Activated CD4-positive, alpha-beta memory T cell treated with anti-CD3 and anti-CD28 coated beads, Interleukin-2, amount 10 ng/mL, durations not matched to agents 7 days and 5 days (primary cell): ENCODE results near the gene CNOT11. TPM values are rescaled to one million over a fixed set of nuclear protein-coding genes. Genes with fewer than 3 reads are reported as not detected.

Experiments used
- CTCF ChIA-PET: fragments of 350-600 bp; sonication (Branson Sonifier 250); formaldehyde crosslinking; loops from one replicate; lab custom pipeline; 2021; ENCODE audit warnings: antibody characterized with exemption, inconsistent platforms; lab: Charles Lee
- POLR2A ChIA-PET: fragments of 350-600 bp; sonication (Branson Sonifier 250); formaldehyde crosslinking; loops from one replicate; lab custom pipeline; 2021; ENCODE audit warnings: antibody characterized with exemption; lab: Charles Lee
- DNase-seq: peaks from one replicate; pipeline ENCODE4 v3.0.0-alpha.2; 2020
- H3K27ac Mint-ChIP-seq: one replicate; pipeline ENCODE4 v1.8.0; 2021; ENCODE audit warnings: mild to moderate bottlenecking, mixed read lengths
- H3K27me3 Mint-ChIP-seq: one replicate; pipeline ENCODE4 v1.8.0; 2021; ENCODE audit warnings: mixed read lengths
- H3K36me3 Mint-ChIP-seq: one replicate; pipeline ENCODE4 v1.8.0; 2021; ENCODE audit warnings: low read depth, mixed read lengths
- H3K4me1 Mint-ChIP-seq: one replicate; pipeline ENCODE4 v1.8.0; 2021; ENCODE audit warnings: mixed read lengths
- H3K4me3 Mint-ChIP-seq: one replicate; pipeline ENCODE4 v1.8.0; 2021; ENCODE audit warnings: mild to moderate bottlenecking, mixed read lengths
- H3K9me3 Mint-ChIP-seq: one replicate; pipeline ENCODE4 v1.8.0; 2021; ENCODE audit warnings: mixed read lengths
- total RNA-seq, 2 experiments: library from RNA; stranded (reverse); gene quantifications; one replicate each; pipeline ENCODE4 v1.2.3, GENCODE V29; 2021

Gene CNOT11
- total RNA-seq, 2 experiments from 2014 or later, result 60.3 to 65.9 TPM

DNA sequence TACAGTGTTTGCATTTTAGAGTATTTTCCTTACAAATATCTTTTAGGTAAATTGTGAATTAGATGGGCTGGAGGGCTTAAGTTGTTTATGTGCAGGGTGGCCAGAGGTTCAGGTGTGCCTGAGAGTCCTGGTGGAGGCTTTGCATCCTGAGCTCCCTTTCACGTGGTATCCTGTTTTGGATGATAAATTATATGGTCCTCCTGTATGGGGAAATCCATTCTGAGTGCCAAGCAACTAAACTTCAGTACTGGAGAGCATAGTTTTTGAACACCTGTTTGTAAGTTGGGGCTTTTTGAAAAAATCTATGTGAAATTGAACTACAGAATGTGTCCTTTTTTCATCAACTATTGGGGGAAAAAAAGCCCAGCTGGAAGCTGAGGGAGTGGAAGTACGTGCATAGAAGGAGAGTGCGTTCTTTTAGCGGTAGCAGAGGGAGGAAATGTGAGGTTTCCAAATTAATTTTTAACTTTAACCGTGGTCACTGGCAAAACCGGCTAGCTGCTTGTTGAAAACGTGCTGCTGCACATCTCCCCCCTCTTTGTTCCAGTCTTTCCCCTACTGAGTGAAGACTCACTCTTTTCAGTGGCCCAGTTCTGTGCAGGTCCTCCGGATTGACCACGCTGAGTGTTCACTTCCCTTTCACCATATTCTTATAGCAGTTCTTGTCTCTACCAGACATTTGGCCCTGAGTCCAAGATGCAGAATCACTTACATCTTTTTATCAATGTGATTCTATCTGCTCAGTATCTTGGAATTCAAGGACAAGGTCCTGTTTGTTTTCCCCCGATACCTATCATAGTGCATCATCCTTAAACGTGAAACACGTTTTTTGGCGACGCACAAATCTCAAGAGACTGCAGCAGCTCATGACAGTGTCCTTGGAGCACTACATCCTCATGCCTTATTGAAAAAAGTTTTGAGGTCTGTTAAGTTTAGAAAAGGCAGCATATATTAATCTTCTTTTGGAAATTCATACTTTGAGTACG, 15.3 kb downstream of the CNOT11 start:
- Mint-ChIP-seq H3K27ac (peak overlapping the region; percentile 65), H3K27me3 (no peaks in the 10 kb centered on the region), H3K4me1 (peaks cover 64% of the 10 kb centered on the region), H3K9me3 (no peaks in the 10 kb centered on the region), H3K4me3 (no peak overlapping the region), H3K36me3 (peaks cover 87% of the 10 kb centered on the region)
- ChIA-PET CTCF (interaction anchor here (0.9 kb wide), 1 partner anchor 14 kb away, joined by 3 read pairs; no protein-coding TSS in a partner anchor), POLR2A (interaction anchor here (0.7 to 6.2 kb wide), 4 partner anchors 15 to 196 kb away, joined by 3 to 42 read pairs (median 3); partner anchors contain the start of gene CNOT11)
- DNase-seq, result no peak

DNA sequence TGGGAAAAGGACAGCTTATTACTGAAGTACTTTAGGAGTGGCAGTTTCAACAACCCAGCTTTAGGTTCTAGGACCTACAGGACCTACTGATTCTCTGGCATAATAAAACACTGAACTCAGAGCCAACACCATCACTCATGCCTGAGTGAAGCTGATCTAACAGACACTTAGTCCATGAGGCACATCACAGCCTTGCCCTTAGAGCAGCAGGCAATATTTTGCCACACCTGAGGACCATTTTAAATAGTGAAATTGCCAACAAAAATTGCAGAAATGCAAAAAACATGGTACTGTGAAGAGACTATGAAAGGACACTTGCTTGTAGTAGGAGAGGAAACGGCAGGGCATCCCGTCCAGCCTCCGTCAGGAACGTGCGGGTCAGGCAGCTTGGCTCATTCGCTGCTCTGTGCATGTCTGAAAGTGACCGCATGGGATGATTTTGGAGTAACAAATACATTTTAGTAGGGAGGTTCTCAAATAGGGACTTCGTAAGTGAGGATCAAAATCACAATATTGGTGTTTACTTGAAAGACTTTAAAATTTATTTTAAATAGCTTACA, 18.1 kb downstream of the CNOT11 start:
- ChIA-PET CTCF (interaction anchor here (0.8 to 2.0 kb wide), 4 partner anchors 11 to 115 kb away, joined by 3 to 7 read pairs (median 4); no protein-coding TSS in a partner anchor), POLR2A (interaction anchor here (1.5 to 5.2 kb wide), 6 partner anchors 12 to 71 kb away, joined by 3 to 27 read pairs (median 6); partner anchors contain the start of genes CNOT11 and RNF149)
- H3K27me3 Mint-ChIP-seq, result no peaks in the 10 kb centered on the region
- no peak for DNase-seq
- peaks cover 78% of the 10 kb centered on the region for H3K36me3 Mint-ChIP-seq
- H3K4me1 Mint-ChIP-seq, result peaks cover 61% of the 10 kb centered on the region
- H3K27ac Mint-ChIP-seq, result no peak overlapping the region
- no peak overlapping the region for H3K4me3 Mint-ChIP-seq
- H3K9me3 Mint-ChIP-seq, result no peaks in the 10 kb centered on the region

DNA sequence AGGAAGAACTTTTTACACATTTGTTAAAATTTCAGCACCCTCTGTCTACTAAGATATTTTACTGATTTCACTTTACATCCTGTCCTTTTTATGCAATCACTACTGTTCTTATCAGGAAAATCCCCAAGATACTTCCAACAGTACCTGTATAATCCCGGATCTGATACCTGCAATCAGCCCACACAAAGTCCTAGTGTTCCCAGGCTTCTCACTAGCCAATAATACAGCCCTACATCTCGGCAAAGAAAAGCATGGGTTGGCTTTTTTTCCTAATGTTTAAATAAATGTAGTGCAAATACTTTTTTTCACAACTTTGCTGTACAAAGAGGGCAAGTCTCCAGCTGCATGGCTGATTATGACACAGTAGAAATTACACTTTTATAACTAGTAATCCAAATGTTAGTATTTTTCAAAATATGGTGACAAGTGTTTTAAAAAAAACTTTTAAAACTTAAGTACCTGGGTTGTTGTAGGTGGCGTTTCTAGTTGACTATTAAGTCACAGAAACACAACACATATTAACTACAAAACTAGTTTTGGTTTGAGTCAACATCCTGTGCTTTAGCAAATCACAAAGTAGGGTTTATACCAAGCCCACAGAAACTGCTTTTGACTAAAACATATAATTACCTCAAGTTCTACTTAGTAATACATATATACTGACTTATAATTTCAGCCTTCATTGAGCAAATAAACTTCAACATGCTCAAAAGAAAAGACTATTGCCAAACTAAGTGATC, 19.5 kb downstream of the CNOT11 start:
- DNase-seq, result no peak
- CTCF ChIA-PET, result interaction anchor here (1.0 to 2.0 kb wide), 3 partner anchors 31 to 90 kb away, joined by 4 to 7 read pairs (median 6); no protein-coding TSS in a partner anchor
- H3K36me3 Mint-ChIP-seq, result peaks cover 77% of the 10 kb centered on the region

GRCh38 chr2:101273056-101273455, 20.4 kb downstream of the CNOT11 start:
- H3K36me3 Mint-ChIP-seq, result peaks cover 76% of the 10 kb centered on the region
- H3K4me1 Mint-ChIP-seq, result peaks cover 52% of the 10 kb centered on the region
- no peaks in the 10 kb centered on the region for H3K27me3 Mint-ChIP-seq
- H3K27ac Mint-ChIP-seq, result peak overlapping the region; percentile 85
- CTCF ChIA-PET, result interaction anchor here (1.0 to 1.2 kb wide), 2 partner anchors 30 to 261 kb away, joined by 4 to 5 read pairs; no protein-coding TSS in a partner anchor
- no peak for DNase-seq
- no peak overlapping the region for H3K4me3 Mint-ChIP-seq
- POLR2A ChIA-PET, result interaction anchor here (1.0 to 5.2 kb wide), 4 partner anchors 20 to 114 kb away, joined by 3 to 27 read pairs (median 6); partner anchors contain the start of genes CNOT11 and RNF149
- H3K9me3 Mint-ChIP-seq, result no peaks in the 10 kb centered on the region

More for the DNA sequence above, 19.5 kb downstream of the CNOT11 start:
- Mint-ChIP-seq H3K4me3 (peak overlapping the region; percentile 21), H3K4me1 (peaks cover 57% of the 10 kb centered on the region), H3K27ac (peak overlapping the region; percentile 85), H3K27me3 (no peaks in the 10 kb centered on the region), H3K9me3 (no peaks in the 10 kb centered on the region)
- POLR2A ChIA-PET, result interaction anchor here (1.0 to 5.2 kb wide), 6 partner anchors 15 to 115 kb away, joined by 3 to 27 read pairs (median 6); partner anchors contain the start of genes CNOT11 and RNF149

DNA sequence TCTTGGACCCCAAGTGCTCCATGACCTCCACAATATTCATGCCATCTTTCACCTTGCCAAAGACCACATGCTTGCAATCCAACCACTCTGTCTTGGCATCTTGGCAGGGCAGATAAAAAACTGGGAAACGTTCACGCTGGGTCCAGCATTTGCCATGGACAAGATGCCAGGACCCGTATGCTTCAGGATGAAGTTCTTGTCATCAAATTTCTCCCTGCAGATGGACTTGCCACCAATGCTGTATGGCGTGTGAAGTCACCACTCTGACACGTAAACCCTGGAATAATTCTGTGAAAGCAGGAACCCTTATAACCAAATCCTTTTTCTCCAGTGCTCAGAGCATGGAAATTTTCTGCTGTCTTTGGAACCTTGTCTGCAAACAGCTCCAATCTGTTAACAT, 21.5 kb downstream of the CNOT11 start:
- Mint-ChIP-seq H3K27ac (peak overlapping the region; percentile 85), H3K4me3 (no peak overlapping the region), H3K9me3 (no peaks in the 10 kb centered on the region), H3K36me3 (peaks cover 74% of the 10 kb centered on the region), H3K27me3 (no peaks in the 10 kb centered on the region), H3K4me1 (peaks cover 50% of the 10 kb centered on the region)
- ChIA-PET CTCF (interaction anchor here (1.0 to 1.2 kb wide), 2 partner anchors 21 to 262 kb away, joined by 3 to 5 read pairs; no protein-coding TSS in a partner anchor), POLR2A (interaction anchor here (0.8 to 5.2 kb wide), 2 partner anchors 8 to 21 kb away, joined by 3 to 27 read pairs; partner anchors contain the start of gene CNOT11)
- DNase-seq, result no peak

GRCh38 chr2:101277111-101277510, 24.4 kb downstream of the CNOT11 start:
- peaks cover 71% of the 10 kb centered on the region for H3K36me3 Mint-ChIP-seq
- POLR2A ChIA-PET, result no interaction called here
- H3K27me3 Mint-ChIP-seq, result no peaks in the 10 kb centered on the region

GRCh38 chr2:101278925-101279324, 26.2 kb downstream of the CNOT11 start:
- ChIA-PET POLR2A (no interaction called here), CTCF (interaction anchor here (1.0 kb wide), 1 partner anchor 491 kb away, joined by 3 read pairs; no protein-coding TSS in a partner anchor)
- Mint-ChIP-seq H3K4me3 (no peak overlapping the region), H3K4me1 (peaks cover 25% of the 10 kb centered on the region), H3K36me3 (peaks cover 71% of the 10 kb centered on the region), H3K27me3 (no peaks in the 10 kb centered on the region), H3K9me3 (no peaks in the 10 kb centered on the region), H3K27ac (peak overlapping the region; percentile 46)
- no peak for DNase-seq

More at GRCh38 chr2:101277111-101277510, 24.4 kb downstream of the CNOT11 start:
- CTCF ChIA-PET, result interaction anchor here (1.0 kb wide), 1 partner anchor 73 kb away, joined by 3 read pairs; no protein-coding TSS in a partner anchor
- Mint-ChIP-seq H3K27ac (no peak overlapping the region), H3K9me3 (no peaks in the 10 kb centered on the region), H3K4me3 (no peak overlapping the region), H3K4me1 (peaks cover 42% of the 10 kb centered on the region)
- no peak for DNase-seq

GRCh38 chr2:101281482-101281881, 28.8 kb downstream of the CNOT11 start:
- H3K4me3 Mint-ChIP-seq, result no peak overlapping the region
- H3K36me3 Mint-ChIP-seq, result peaks cover 79% of the 10 kb centered on the region
- H3K9me3 Mint-ChIP-seq, result no peaks in the 10 kb centered on the region
- H3K27ac Mint-ChIP-seq, result no peak overlapping the region
- H3K4me1 Mint-ChIP-seq, result peaks cover 19% of the 10 kb centered on the region
- POLR2A ChIA-PET, result interaction anchor here (0.9 to 2.6 kb wide), 6 partner anchors 8 to 28 kb away, joined by 3 to 17 read pairs (median 4); partner anchors contain the start of genes CNOT11 and RNF149
- DNase-seq, result no peak
- H3K27me3 Mint-ChIP-seq, result no peaks in the 10 kb centered on the region
- CTCF ChIA-PET, result interaction anchor here (0.6 to 1.6 kb wide), 4 partner anchors 12 to 959 kb away, joined by 3 to 4 read pairs (median 4); no protein-coding TSS in a partner anchor

GRCh38 chr2:101282980-101283379, 30.3 kb downstream of the CNOT11 start:
- ChIA-PET CTCF (interaction anchor here (1.1 kb wide), 1 partner anchor 42 kb away, joined by 3 read pairs; no protein-coding TSS in a partner anchor), POLR2A (interaction anchor here (0.8 to 2.6 kb wide), 2 partner anchors 13 to 30 kb away, joined by 3 to 17 read pairs; partner anchors contain the start of gene CNOT11)
- no peak overlapping the region for H3K27ac Mint-ChIP-seq
- H3K4me1 Mint-ChIP-seq, result peaks cover 17% of the 10 kb centered on the region
- no peak overlapping the region for H3K4me3 Mint-ChIP-seq
- H3K27me3 Mint-ChIP-seq, result no peaks in the 10 kb centered on the region
- peaks cover 84% of the 10 kb centered on the region for H3K36me3 Mint-ChIP-seq
- no peaks in the 10 kb centered on the region for H3K9me3 Mint-ChIP-seq
- no peak for DNase-seq

- Mint-ChIP-seq H3K27me3 (no peaks in the 10 kb centered on the region), H3K4me3 (no peak overlapping the region), H3K27ac (no peak overlapping the region), H3K9me3 (no peaks in the 10 kb centered on the region), H3K36me3 (peaks cover 68% of the 10 kb centered on the region), H3K4me1 (peaks cover 11% of the 10 kb centered on the region)
- CTCF ChIA-PET, result no interaction called here
- DNase-seq, result no peak
- POLR2A ChIA-PET, result no interaction called here
Measured at GRCh38 chr2:101286684-101287083, 34.0 kb downstream of the CNOT11 start.

- ChIA-PET CTCF (no interaction called here), POLR2A (interaction anchor here (1.2 kb wide), 1 partner anchor 22 kb away, joined by 4 read pairs; the partner anchor contains the start of gene RNF149)
- no peak overlapping the region for H3K4me3 Mint-ChIP-seq
- no peak overlapping the region for H3K27ac Mint-ChIP-seq
- no peaks in the 10 kb centered on the region for H3K9me3 Mint-ChIP-seq
- H3K36me3 Mint-ChIP-seq, result peaks cover 66% of the 10 kb centered on the region
- DNase-seq, result no peak
- H3K4me1 Mint-ChIP-seq, result peaks cover 6% of the 10 kb centered on the region
- no peaks in the 10 kb centered on the region for H3K27me3 Mint-ChIP-seq
Measured at GRCh38 chr2:101287303-101287702, 34.6 kb downstream of the CNOT11 start.
